ENCODE data around the gene SUGP1. TPM values are rescaled to one million over a fixed set of nuclear protein-coding genes. Genes with fewer than 3 reads are reported as not detected.

The SUGP1 gene
- total RNA-seq, 1 donor from 2014 or later = 26.5 TPM

GRCh38 chr19:19341026-19341425 is 20.7 kb upstream of the SUGP1 start:
- no peak for ATAC-seq

- ATAC-seq = peak; percentile 49
Measured at GRCh38 chr19:19338082-19338481, 17.8 kb upstream of the SUGP1 start.

GRCh38 chr19:19337120-19337519 is 16.8 kb upstream of the SUGP1 start:
- no peak for ATAC-seq

GRCh38 chr19:19336597-19336996 is 16.3 kb upstream of the SUGP1 start:
- ATAC-seq = peak; percentile 62

- ATAC-seq = peak; percentile 67
Measured at GRCh38 chr19:19335408-19336158, 15.3 kb upstream of the SUGP1 start.

GRCh38 chr19:19334989-19335344 is 14.7 kb upstream of the SUGP1 start:
- ATAC-seq = no peak

- no peak for ATAC-seq
Measured at GRCh38 chr19:19334063-19334988, 14.0 kb upstream of the SUGP1 start.

- ATAC-seq = peak; percentile 37
Measured at GRCh38 chr19:19329126-19329525, 8.8 kb upstream of the SUGP1 start.

GRCh38 chr19:19327672-19328071 is 7.4 kb upstream of the SUGP1 start:
- ATAC-seq = peak; percentile 32

- ATAC-seq = no peak
Measured at GRCh38 chr19:19324059-19324770, 3.9 kb upstream of the SUGP1 start.

GRCh38 chr19:19321141-19321577 is 850 bp upstream of the SUGP1 start:
- no peak for ATAC-seq

GRCh38 chr19:19319732-19320360 is 463 bp downstream of the SUGP1 start:
- peak; percentile 2 for ATAC-seq

GRCh38 chr19:19316082-19316481 is 4.2 kb downstream of the SUGP1 start:
- ATAC-seq = no peak

GRCh38 chr19:19315444-19315843 is 4.9 kb downstream of the SUGP1 start:
- no peak for ATAC-seq

GRCh38 chr19:19308373-19308772 is 11.9 kb downstream of the SUGP1 start:
- ATAC-seq = no peak

- no peak for ATAC-seq
Measured at GRCh38 chr19:19306191-19306590, 14.1 kb downstream of the SUGP1 start.

- ATAC-seq = no peak
Measured at GRCh38 chr19:19305696-19306095, 14.6 kb downstream of the SUGP1 start.

- no peak for ATAC-seq
Measured at GRCh38 chr19:19305066-19305465, 15.2 kb downstream of the SUGP1 start.

GRCh38 chr19:19304186-19304965 is 15.9 kb downstream of the SUGP1 start:
- no peak for ATAC-seq

GRCh38 chr19:19303411-19303810 is 16.9 kb downstream of the SUGP1 start:
- no peak for ATAC-seq

GRCh38 chr19:19300613-19301012 is 19.7 kb downstream of the SUGP1 start:
- ATAC-seq = no peak

GRCh38 chr19:19297759-19298158 is 22.6 kb downstream of the SUGP1 start:
- ATAC-seq = peak; percentile 17

Measured in esophagus mucosa (tissue), 1 donor.